Activated CD4-positive, alpha-beta T cell treated with anti-CD3 and anti-CD28 coated beads, Interleukin-2, amount 50 U/mL, for 48 hours (primary cell): ENCODE measurements around the gene SNX19.
"Not testable (repeated sequence)": the region's sequence is repeated elsewhere in the genome, so short reads cannot be mapped to it uniquely, and the experiment has no call there.

Experiments
- DNase-seq, 2 experiments: peaks; one replicate each; pipeline ENCODE4 v3.0.0-alpha.2; 2020

The SNX19 gene

GRCh38 chr11:130871616-130872015, 44.7 kb downstream of the SNX19 start:
- no peak for DNase-seq

DNA sequence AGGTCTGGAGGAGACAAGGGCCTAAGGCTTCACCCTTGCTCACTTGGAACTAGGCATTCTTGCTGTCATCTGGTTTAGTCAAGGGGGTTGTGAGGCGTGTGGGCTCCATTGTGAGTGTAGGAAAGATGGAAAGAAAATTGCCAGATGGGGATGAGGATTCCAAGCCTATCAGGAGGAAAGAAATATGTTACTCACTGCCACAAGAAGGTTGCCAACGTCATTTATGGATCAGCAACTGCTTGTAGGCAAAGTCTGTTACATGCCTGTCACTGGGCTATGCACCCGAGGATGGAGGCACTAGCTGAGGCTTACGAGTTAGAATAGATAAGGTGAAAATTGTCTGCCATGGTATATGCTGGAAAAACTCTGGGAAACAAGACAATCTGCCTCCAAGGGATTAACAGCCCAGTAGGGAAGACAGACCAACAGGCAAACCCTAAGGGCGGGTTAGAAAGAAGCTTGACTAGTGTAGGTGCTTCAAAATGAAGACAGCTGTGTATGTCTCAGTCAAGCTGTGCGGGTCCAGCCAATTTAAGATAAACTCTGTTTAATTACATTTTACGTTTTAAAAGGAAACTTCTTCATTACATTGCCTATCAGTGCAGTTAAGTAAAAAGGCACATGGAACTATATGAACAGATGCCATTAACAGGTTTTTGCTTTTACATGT, 47.4 kb downstream of the SNX19 start:
- no peak for DNase-seq

- no peak for DNase-seq
These were observed 48.1 kb downstream of the SNX19 start for GRCh38 chr11:130868086-130868710.

GRCh38 chr11:130866831-130867230, 49.4 kb downstream of the SNX19 start:
- DNase-seq = no peak

- no peak for DNase-seq
These were observed 50.5 kb downstream of the SNX19 start for GRCh38 chr11:130865774-130866114.

- no peak for DNase-seq
These were observed 51.0 kb downstream of the SNX19 start for GRCh38 chr11:130865091-130865773.

GRCh38 chr11:130861902-130862860, 54.1 kb downstream of the SNX19 start:
- peak; percentile 87 to 89 for DNase-seq

DNA sequence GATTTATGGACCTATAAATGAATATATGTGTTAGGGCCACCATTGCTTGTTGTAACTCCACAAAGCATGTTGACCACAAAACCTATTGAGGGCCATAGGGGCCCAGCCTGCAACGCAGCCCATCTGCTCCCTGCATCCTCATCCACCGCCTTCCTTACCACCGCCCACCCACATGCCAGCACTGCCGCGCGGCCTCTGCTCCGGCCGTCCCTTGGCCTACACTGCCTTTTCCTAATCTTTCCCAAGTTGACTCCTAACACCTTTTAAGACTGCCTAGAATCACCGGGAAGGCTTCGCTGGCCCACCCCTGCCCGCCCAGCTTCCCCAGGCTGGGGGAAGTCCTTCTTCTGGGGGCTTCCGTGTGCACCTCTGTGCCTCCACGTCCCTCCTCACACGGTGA, 55.0 kb downstream of the SNX19 start:
- DNase-seq = no peak

DNA sequence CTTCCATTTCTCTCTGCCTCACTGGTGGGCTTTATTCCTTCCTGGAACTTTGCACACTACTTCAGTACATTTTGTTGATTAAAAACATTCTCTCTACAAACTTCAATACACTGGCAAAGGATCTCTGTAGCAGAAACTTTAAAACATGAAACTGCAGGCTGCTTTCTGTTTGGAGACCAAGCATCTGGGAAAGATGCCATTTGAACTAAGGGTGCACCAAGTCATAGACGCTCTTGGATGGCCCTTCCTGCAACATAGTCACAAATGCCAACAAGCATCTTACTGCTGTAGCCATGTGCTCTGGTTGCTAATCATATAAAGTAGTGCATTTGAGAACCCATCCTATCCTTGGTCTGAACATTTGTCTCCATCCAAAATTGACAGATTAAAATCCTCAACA, 56.4 kb downstream of the SNX19 start:
- no peak for DNase-seq

- no peak for DNase-seq
These were observed 58.1 kb downstream of the SNX19 start for GRCh38 chr11:130858215-130858614.

DNA sequence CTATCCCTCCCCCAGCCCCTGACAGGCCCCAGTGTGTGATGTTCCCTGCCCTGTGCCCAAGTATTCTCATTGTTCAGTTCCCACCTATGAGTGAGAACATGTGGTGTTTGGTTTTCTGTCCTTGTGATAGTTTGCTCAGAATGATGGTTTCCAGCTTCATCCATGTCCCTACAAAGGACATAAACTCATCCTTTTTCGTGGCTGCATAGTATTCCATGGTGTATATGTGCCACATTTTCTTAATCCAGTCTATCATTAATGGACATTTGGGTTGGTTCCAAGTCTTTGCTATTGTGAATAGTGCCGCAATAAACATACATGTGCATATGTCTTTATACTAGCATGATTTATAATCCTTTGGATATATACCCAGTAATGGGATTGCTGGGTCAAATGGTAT, 60.6 kb downstream of the SNX19 start:
- not testable (repeated sequence) for DNase-seq

GRCh38 chr11:130854483-130854882, 61.8 kb downstream of the SNX19 start:
- no peak for DNase-seq

DNA sequence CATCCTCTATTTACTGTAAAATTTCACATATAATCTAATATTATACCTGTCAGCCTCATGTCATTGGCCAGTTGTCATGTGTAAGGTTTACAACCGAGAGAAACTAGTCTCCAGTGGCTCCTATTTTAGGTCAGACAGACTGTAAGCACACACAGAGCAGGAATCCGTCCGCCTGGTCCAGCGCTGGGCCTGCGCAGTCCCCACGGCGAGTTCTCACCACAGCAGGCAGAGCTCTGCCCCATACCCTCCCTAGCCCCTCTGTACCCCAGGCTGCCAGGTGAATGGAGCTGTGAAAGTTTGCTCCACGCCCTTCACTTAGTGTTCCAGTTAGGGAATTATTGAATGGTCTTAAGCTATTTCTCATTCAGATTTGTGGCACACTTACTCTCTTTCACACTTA, 63.7 kb downstream of the SNX19 start:
- DNase-seq = no peak

- no peak for DNase-seq
These were observed 65.9 kb downstream of the SNX19 start for GRCh38 chr11:130850185-130850944.

GRCh38 chr11:130849215-130849568, 67.1 kb downstream of the SNX19 start:
- no peak for DNase-seq

DNA sequence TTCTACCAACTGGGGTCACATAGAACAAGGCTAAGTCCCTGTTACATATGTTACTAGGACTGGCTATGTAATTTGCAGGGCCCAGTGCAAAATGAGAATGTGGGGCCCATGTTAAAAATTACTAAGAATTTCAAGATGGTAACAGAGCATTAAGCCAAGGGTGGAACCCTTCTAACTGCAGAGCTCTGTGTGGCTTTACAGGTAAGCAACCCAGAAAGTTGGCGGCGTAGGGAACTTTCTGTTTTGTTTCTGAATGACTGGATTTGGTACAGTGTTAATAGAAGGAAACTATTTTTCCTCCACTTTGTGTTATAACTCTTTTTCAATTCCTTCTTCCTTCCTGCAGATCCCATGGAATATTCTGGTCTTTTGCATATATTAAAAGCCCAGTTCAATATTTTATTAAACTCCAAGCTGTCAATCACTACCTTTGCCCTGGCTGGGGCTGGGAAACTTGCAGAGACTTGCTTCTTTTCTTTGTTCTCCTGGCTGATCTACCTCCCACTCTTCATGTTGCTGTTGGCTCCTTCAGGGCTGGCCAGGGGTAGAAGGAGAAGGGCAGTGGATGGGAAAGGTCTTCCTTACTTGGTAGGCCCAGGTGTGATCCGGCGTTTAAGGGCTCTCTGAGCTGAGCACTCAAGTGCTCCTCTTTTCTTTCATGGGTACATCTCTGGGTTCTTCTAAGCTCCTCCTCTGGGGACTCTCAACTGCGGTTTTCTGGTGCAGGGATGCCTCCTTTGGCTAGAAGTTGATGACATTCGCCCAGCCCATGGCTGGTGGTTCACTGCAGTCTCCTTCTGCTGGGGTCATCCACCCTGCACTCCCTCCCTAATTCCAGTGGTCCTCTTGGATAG, 67.7 kb downstream of the SNX19 start:
- no peak for DNase-seq

- DNase-seq = no peak
These were observed 68.8 kb downstream of the SNX19 start for GRCh38 chr11:130847517-130847916.

DNA sequence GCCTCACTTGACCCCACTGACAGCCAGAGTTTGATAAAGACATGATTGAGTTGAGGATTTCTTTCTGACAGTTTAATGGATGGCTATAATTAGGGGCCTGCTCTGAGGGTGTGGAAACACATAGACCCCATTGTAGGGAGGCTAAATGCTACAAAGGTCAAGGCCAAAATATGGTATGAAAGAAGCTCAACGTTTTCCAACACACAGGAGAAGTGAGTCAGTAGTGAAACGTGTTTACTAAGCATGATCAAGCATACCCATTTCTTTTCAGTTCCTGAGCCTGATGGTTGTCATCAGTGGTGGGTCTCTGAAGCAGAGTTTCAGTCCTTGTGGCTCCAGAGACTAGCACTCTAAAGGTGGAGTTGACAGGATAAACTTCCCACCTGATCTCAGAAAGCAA, 69.7 kb downstream of the SNX19 start:
- DNase-seq = no peak

- DNase-seq = no peak
These were observed 74.3 kb downstream of the SNX19 start for GRCh38 chr11:130842001-130842400.

- no peak for DNase-seq
These were observed 75.6 kb downstream of the SNX19 start for GRCh38 chr11:130840679-130841078.

- DNase-seq = no peak
These were observed 76.2 kb downstream of the SNX19 start for GRCh38 chr11:130839981-130840666.
